Measurements from ENCODE around the gene LPO.

DNA sequence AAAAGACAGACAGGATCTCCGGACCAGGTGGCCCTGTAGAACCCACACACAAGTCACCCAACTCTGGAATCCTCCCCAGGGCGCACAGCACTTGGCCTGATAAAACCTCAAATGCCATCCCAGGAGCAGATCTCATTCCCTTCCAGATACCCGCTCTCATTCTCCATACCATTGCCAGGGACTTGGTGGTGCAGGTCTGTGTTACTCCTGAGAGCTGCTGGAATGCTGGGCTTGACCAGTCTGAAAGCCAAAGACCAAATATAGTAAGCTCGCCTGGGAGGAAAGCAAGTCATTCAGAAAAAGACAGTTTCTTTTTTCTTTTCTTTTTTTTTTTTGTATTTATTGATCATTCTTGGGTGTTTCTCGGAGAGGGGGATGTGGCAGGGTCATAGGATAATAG, 30.0 kb upstream of the LPO start:
- TF ChIP-seq, protein P1, sequence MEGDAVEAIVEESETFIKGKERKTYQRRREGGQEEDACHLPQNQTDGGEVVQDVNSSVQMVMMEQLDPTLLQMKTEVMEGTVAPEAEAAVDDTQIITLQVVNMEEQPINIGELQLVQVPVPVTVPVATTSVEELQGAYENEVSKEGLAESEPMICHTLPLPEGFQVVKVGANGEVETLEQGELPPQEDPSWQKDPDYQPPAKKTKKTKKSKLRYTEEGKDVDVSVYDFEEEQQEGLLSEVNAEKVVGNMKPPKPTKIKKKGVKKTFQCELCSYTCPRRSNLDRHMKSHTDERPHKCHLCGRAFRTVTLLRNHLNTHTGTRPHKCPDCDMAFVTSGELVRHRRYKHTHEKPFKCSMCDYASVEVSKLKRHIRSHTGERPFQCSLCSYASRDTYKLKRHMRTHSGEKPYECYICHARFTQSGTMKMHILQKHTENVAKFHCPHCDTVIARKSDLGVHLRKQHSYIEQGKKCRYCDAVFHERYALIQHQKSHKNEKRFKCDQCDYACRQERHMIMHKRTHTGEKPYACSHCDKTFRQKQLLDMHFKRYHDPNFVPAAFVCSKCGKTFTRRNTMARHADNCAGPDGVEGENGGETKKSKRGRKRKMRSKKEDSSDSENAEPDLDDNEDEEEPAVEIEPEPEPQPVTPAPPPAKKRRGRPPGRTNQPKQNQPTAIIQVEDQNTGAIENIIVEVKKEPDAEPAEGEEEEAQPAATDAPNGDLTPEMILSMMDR (IDR thresholded peaks at IDR 0.05), result no peak
- TF ChIP-seq POLR2A (IDR thresholded peaks at IDR 0.05), result no peak
- no peak for TF ChIP-seq POLR2AphosphoS5 (IDR thresholded peaks at IDR 0.05)
